Fibroblast of lung (primary cell): ENCODE results near the gene NECTIN1. TPM values are rescaled to one million over a fixed set of nuclear protein-coding genes. Genes with fewer than 3 reads are reported as not detected.

Experiments
- DNase-seq, 2 donors: peaks; one replicate each; pipeline versions ENCODE4 v3.0.0 to v3.0.0-alpha.2; 2010; ENCODE audit warnings: low read depth in 2 of 2
- H2AFZ ChIP-seq: 2 replicates; pipeline ENCODE4 v1.5.1; 2012; ENCODE audit warnings: low read length, control low read depth, inconsistent platforms
- H3K27ac ChIP-seq: 2 replicates; pipeline ENCODE4 v1.5.1; 2011; ENCODE audit warnings: low read length, control low read depth; ENCODE audit not compliant: insufficient read depth
- H3K27me3 ChIP-seq: 2 replicates; pipeline ENCODE4 v1.5.1; 2011; ENCODE audit warnings: mild to moderate bottlenecking, low read length; ENCODE audit not compliant: control insufficient read depth, insufficient read depth
- H3K36me3 ChIP-seq: 2 replicates; pipeline ENCODE4 v1.5.1; 2011; ENCODE audit warnings: low read length; ENCODE audit not compliant: control insufficient read depth, insufficient read depth
- H3K4me1 ChIP-seq: 2 replicates; pipeline ENCODE4 v1.5.1; 2011; ENCODE audit warnings: low read length; ENCODE audit not compliant: control insufficient read depth, insufficient read depth; ENCODE audit errors: extremely low read depth
- H3K4me2 ChIP-seq: 2 replicates; pipeline ENCODE4 v1.5.1; 2011; ENCODE audit warnings: low read length, control low read depth; ENCODE audit not compliant: insufficient read depth; ENCODE audit errors: extremely low read depth
- H3K4me3 ChIP-seq, 4 experiments: fragments of 200-600 bp in 1 of 4; sonication (generic) in 1 of 4; replicated peaks in 1 of 4; 2 replicates each; pipeline ENCODE4 v1.5.1; 2011 to 2016; ENCODE audit warnings: low read length in 4 of 4, low read depth in 3 of 4, mild to moderate bottlenecking in 3 of 4, control low read depth in 2 of 4, inconsistent platforms in 1 of 4, mixed read lengths in 1 of 4; ENCODE audit not compliant: insufficient read depth in 1 of 4; ENCODE audit errors: control extremely low read depth in 1 of 4
- H3K79me2 ChIP-seq: 2 replicates; pipeline ENCODE4 v1.5.1; 2012; ENCODE audit warnings: mild to moderate bottlenecking, low read length, inconsistent platforms; ENCODE audit not compliant: control insufficient read depth, insufficient read depth
- H3K9ac ChIP-seq: 2 replicates; pipeline ENCODE4 v1.5.1; 2011; ENCODE audit warnings: mild to moderate bottlenecking, low read length, control low read depth; ENCODE audit not compliant: insufficient read depth
- H3K9me3 ChIP-seq: 2 replicates; pipeline ENCODE4 v1.5.1; 2012; ENCODE audit warnings: low read depth, low read length; ENCODE audit not compliant: control insufficient read depth, insufficient read depth
- H4K20me1 ChIP-seq: 2 replicates; pipeline ENCODE4 v1.5.1; 2011; ENCODE audit warnings: low read length; ENCODE audit not compliant: control insufficient read depth, insufficient read depth; ENCODE audit errors: extremely low read depth
- CTCF ChIP-seq, 2 donors: IDR thresholded peaks in 1 of 2; conservative IDR thresholded peaks in 1 of 2; 1 replicate in 1 of 2; 2 replicates in 1 of 2; pipeline ENCODE4 v1.5.1; 2011 to 2012; ENCODE audit warnings: low read length in 2 of 2, control low read depth in 1 of 2, inconsistent platforms in 1 of 2, low read depth in 1 of 2, mild to moderate bottlenecking in 1 of 2
- EZH2 ChIP-seq: IDR thresholded peaks from 2 replicates; pipeline ENCODE4 v1.5.1; 2012; ENCODE audit warnings: low read length, control low read depth, mild to moderate bottlenecking; ENCODE audit errors: missing control alignments
- polyA plus RNA-seq, 2 donors: library from polyadenylated mRNA; depleted of rRNA in 1 of 2; stranded (reverse) in 1 of 2; unstranded in 1 of 2; fragments of >200 nt; gene quantifications; 2 replicates each; pipeline ENCODE4 v1.2.1, GENCODE V29; 2011 to 2012; ENCODE audit warnings: missing spikeins in 1 of 2
- total RNA-seq: library from RNA; depleted of rRNA; stranded (reverse); fragments of >200 nt; gene quantifications from 2 replicates; pipeline ENCODE4 v1.2.1, GENCODE V29; 2014

NECTIN1 gene
- total and polyA plus RNA-seq, 2 donors (not counting 1 experiment from before 2014, with no cell fraction given) = 2.0 to 2.8 TPM

DNA sequence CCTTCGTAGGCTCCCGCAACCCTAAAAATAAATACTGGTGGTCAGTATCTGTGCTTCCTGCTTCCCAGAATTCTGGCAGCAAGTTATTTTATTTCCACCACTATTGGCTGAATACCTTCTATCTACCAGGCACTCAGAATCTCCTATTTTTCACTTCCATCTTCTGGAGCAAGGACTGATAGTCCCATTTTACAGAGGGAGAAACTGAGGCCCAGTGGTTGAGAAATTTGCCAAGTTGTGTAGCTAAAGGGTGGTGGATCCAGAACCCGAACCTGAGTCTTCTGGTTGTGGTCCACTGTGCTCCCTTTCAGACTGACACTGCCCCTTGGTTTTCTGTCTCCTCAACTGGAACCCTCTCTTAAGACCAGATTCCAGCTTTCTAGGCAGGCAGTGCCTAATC is 31.6 kb downstream of the NECTIN1 start:
- Histone ChIP-seq H2AFZ (no peak overlapping the region), H3K27me3 (no peaks in the 10 kb centered on the region), H3K4me2 (no peak overlapping the region), H3K4me1 (no peaks in the 10 kb centered on the region), H4K20me1 (no peaks in the 10 kb centered on the region), H3K79me2 (no peaks in the 10 kb centered on the region), H3K36me3 (no peaks in the 10 kb centered on the region), H3K27ac (no peak overlapping the region), H3K9me3 (no peaks in the 10 kb centered on the region), H3K4me3 (no peak overlapping the region), H3K9ac (no peak overlapping the region)
- no peak for DNase-seq
- no peak for TF ChIP-seq CTCF (conservative IDR thresholded peaks at IDR 0.05 in 1 of 2, IDR thresholded peaks at IDR 0.05 in 1 of 2; ENCODE audit: low read depth in 1 of 2, low read length in 2 of 2)
- TF ChIP-seq EZH2 = no peak

GRCh38 chr11:119696378-119697222 is 32.4 kb downstream of the NECTIN1 start:
- Histone ChIP-seq H3K27me3 (no peaks in the 10 kb centered on the region), H3K4me1 (no peaks in the 10 kb centered on the region), H3K4me3 (no peak overlapping the region), H3K27ac (no peak overlapping the region), H4K20me1 (no peaks in the 10 kb centered on the region), H3K4me2 (no peak overlapping the region), H3K9ac (no peak overlapping the region), H2AFZ (no peak overlapping the region), H3K9me3 (no peaks in the 10 kb centered on the region), H3K79me2 (no peaks in the 10 kb centered on the region), H3K36me3 (no peaks in the 10 kb centered on the region)
- TF ChIP-seq CTCF (conservative IDR thresholded peaks at IDR 0.05 in 1 of 2, IDR thresholded peaks at IDR 0.05 in 1 of 2; ENCODE audit: low read depth in 1 of 2, low read length in 2 of 2) = no peak
- no peak for DNase-seq

DNA sequence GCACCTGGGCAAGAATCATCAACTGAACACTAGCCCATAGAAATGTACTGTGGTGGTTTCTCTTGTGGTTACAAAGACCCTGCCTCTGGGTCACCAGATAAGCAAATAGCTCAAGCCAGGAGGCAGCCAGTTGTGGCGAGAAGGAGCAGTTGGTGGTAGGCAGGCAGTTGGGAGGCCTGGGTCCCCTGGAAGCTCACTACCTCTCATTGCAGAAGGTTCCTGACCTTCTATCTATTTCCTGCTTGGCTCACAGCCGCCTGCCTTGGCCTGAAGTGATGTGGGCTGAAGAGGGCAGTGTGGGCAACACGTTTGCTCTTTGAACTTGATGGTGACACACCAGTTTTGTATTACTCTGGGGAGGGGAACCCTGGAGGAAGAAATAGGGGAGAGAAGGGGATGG is 34.7 kb downstream of the NECTIN1 start:
- Histone ChIP-seq H3K4me3 (no peak overlapping the region), H4K20me1 (no peaks in the 10 kb centered on the region), H3K79me2 (no peaks in the 10 kb centered on the region), H3K36me3 (no peaks in the 10 kb centered on the region), H3K27ac (no peak overlapping the region), H3K9ac (no peak overlapping the region), H3K9me3 (no peaks in the 10 kb centered on the region), H3K4me1 (no peaks in the 10 kb centered on the region), H3K27me3 (no peaks in the 10 kb centered on the region), H2AFZ (no peak overlapping the region), H3K4me2 (no peak overlapping the region)
- DNase-seq = peak in 1 of 2 donors; percentile 43
- TF ChIP-seq CTCF (conservative IDR thresholded peaks at IDR 0.05 in 1 of 2, IDR thresholded peaks at IDR 0.05 in 1 of 2; ENCODE audit: low read depth in 1 of 2, low read length in 2 of 2) (no peak), EZH2 (no peak)
